ENCODE data around the gene EIF2S3. TPM values are rescaled to one million over a fixed set of nuclear protein-coding genes. Genes with fewer than 3 reads are reported as not detected.

The EIF2S3 gene
- total and polyA plus RNA-seq, 2 of the 13 experiments (the other 11 are each of a cell fraction or from before 2014, with no cell fraction given), result 61.0 to 183 TPM

DNA sequence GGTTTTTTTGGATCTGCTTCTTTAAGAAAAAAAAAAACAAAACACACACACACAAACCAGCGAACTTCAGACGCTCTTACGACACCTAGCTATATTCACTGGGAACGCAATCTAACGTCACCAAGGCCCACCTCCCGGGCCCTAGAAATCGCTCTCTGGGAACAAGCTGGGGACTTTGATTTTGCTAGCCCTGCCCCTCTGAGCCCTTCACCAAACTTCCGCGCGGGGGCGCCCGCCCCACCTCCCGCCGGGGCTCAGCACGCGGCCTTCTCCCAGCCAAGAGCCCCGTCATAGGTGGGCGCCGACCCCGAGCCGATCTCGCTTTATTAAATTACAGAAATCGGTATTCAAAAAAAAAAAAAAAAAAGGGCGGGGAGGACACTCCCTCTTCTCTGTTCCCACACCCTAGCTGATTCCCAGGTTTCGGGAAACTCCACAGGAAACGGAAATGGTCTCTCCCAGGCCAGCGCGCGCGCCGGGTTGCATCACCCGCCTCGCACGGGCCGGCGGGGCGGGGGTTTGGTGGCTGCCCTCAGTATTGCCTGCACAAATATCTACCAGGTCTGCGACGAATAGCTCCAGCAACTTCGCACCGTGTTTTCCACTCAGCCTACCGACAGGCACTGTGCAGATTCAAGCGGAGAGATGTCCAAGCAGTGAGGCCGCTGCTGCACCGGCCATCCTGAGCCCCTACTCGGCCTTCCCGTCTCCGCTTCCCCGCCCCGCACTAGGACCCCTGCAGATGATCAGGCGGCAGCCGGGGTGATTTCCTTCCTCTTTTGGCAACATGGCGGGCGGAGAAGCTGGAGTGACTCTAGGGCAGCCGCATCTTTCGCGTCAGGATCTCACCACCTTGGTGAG is at the start of gene EIF2S3 (continued):
- TF ChIP-seq SMARCE1 (IDR thresholded peaks at IDR 0.05; ENCODE audit: borderline replicate concordance) (no peak), CEBPG (CRISPR knock-in tag; IDR thresholded peaks at IDR 0.05) (peak; percentile 95), KAT7 (CRISPR knock-in tag; IDR thresholded peaks at IDR 0.05; ENCODE audit: borderline replicate concordance) (peak; percentile 12; the same call in 1 of the 2 replicates), DR1 (CRISPR knock-in tag; IDR thresholded peaks at IDR 0.05) (peak; percentile 36; the same call in 1 of the 2 replicates), HOXA9 (CRISPR knock-in tag; IDR thresholded peaks at IDR 0.05; ENCODE audit: borderline replicate concordance) (no peak), ZNF652 (CRISPR knock-in tag; IDR thresholded peaks at IDR 0.05; ENCODE audit: borderline replicate concordance, low read depth) (no peak), ZNF546 (CRISPR knock-in tag; conservative IDR thresholded peaks at IDR 0.05) (no peak), YEATS4 (CRISPR knock-in tag; IDR thresholded peaks at IDR 0.05; ENCODE audit: borderline replicate concordance) (peak; percentile 92), ZNF451 (CRISPR knock-in tag; IDR thresholded peaks at IDR 0.05) (no peak), SOX5 (CRISPR knock-in tag; IDR thresholded peaks at IDR 0.05; ENCODE audit: borderline replicate concordance) (0 out of 2 replicates have a peak, but pooled peaks have one; percentile 26)
- TF ChIP-seq, protein P1, sequence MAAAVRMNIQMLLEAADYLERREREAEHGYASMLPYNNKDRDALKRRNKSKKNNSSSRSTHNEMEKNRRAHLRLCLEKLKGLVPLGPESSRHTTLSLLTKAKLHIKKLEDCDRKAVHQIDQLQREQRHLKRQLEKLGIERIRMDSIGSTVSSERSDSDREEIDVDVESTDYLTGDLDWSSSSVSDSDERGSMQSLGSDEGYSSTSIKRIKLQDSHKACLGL (CRISPR knock-in tag; IDR thresholded peaks at IDR 0.05), result no peak
- TF ChIP-seq, protein P2, sequence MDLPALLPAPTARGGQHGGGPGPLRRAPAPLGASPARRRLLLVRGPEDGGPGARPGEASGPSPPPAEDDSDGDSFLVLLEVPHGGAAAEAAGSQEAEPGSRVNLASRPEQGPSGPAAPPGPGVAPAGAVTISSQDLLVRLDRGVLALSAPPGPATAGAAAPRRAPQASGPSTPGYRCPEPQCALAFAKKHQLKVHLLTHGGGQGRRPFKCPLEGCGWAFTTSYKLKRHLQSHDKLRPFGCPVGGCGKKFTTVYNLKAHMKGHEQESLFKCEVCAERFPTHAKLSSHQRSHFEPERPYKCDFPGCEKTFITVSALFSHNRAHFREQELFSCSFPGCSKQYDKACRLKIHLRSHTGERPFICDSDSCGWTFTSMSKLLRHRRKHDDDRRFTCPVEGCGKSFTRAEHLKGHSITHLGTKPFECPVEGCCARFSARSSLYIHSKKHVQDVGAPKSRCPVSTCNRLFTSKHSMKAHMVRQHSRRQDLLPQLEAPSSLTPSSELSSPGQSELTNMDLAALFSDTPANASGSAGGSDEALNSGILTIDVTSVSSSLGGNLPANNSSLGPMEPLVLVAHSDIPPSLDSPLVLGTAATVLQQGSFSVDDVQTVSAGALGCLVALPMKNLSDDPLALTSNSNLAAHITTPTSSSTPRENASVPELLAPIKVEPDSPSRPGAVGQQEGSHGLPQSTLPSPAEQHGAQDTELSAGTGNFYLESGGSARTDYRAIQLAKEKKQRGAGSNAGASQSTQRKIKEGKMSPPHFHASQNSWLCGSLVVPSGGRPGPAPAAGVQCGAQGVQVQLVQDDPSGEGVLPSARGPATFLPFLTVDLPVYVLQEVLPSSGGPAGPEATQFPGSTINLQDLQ (CRISPR knock-in tag; IDR thresholded peaks at IDR 0.05), result no peak
- TF ChIP-seq, protein P3, sequence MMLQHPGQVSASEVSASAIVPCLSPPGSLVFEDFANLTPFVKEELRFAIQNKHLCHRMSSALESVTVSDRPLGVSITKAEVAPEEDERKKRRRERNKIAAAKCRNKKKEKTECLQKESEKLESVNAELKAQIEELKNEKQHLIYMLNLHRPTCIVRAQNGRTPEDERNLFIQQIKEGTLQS (CRISPR knock-in tag; IDR thresholded peaks at IDR 0.05), result peak; percentile 94
- TF ChIP-seq, protein P4, sequence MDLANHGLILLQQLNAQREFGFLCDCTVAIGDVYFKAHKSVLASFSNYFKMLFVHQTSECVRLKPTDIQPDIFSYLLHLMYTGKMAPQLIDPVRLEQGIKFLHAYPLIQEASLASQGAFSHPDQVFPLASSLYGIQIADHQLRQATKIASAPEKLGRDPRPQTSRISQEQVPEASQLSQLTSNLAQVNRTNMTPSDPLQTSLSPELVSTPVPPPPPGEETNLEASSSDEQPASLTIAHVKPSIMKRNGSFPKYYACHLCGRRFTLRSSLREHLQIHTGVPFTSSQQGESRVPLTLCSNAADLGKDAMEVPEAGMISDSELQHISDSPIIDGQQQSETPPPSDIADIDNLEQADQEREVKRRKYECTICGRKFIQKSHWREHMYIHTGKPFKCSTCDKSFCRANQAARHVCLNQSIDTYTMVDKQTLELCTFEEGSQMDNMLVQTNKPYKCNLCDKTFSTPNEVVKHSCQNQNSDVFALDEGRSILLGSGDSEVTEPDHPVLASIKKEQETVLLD (CRISPR knock-in tag; IDR thresholded peaks at IDR 0.05; ENCODE audit: low read depth), result peak; percentile 88
- TF ChIP-seq, protein P5, sequence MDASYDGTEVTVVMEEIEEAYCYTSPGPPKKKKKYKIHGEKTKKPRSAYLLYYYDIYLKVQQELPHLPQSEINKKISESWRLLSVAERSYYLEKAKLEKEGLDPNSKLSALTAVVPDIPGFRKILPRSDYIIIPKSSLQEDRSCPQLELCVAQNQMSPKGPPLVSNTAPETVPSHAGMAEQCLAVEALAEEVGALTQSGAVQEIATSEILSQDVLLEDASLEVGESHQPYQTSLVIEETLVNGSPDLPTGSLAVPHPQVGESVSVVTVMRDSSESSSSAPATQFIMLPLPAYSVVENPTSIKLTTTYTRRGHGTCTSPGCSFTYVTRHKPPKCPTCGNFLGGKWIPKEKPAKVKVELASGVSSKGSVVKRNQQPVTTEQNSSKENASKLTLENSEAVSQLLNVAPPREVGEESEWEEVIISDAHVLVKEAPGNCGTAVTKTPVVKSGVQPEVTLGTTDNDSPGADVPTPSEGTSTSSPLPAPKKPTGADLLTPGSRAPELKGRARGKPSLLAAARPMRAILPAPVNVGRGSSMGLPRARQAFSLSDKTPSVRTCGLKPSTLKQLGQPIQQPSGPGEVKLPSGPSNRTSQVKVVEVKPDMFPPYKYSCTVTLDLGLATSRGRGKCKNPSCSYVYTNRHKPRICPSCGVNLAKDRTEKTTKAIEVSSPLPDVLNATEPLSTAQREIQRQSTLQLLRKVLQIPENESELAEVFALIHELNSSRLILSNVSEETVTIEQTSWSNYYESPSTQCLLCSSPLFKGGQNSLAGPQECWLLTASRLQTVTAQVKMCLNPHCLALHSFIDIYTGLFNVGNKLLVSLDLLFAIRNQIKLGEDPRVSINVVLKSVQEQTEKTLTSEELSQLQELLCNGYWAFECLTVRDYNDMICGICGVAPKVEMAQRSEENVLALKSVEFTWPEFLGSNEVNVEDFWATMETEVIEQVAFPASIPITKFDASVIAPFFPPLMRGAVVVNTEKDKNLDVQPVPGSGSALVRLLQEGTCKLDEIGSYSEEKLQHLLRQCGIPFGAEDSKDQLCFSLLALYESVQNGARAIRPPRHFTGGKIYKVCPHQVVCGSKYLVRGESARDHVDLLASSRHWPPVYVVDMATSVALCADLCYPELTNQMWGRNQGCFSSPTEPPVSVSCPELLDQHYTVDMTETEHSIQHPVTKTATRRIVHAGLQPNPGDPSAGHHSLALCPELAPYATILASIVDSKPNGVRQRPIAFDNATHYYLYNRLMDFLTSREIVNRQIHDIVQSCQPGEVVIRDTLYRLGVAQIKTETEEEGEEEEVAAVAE (CRISPR knock-in tag; IDR thresholded peaks at IDR 0.05; ENCODE audit: borderline replicate concordance), result no peak
- TF ChIP-seq, protein P6, sequence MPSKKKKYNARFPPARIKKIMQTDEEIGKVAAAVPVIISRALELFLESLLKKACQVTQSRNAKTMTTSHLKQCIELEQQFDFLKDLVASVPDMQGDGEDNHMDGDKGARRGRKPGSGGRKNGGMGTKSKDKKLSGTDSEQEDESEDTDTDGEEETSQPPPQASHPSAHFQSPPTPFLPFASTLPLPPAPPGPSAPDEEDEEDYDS (CRISPR knock-in tag; IDR thresholded peaks at IDR 0.05), result peak; percentile 57
